ENCODE results near the gene CTU1.

DNA sequence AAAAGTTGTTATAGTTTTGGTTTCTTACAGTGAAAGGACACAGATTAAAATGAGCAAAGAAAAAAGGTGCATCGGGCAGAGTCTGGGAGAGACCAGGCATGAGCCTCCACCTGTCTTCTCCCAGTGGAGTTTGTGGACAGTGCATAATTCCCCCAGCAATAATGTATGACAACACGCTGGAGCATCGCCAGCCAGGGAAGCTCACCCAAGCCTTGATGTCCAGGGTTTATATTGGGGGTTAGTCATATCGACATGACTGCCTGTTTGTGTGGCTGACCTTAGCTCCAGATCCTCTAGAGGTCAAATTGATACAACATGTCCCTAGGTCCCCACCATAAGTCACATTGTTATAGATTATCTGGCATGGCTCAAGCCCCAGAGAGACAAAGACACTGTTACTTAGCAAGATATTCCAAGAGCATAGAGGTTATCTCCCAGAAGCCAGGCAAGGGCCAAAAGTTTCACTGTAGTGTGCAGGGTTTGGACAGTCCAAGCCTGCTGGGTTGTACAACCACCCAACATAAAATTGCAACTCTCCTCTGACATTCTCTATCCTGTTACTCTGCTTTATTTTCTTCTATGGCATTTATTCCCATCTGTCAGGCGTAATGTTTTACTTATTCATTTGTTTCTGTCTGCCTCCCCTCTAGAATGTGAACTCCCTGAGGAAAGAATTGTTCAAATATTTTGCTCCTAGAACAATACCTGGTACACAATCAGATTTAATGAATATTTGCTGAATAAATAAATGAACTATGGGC lies 37.7 kb downstream of the CTU1 start:
- TF ChIP-seq, protein P1, sequence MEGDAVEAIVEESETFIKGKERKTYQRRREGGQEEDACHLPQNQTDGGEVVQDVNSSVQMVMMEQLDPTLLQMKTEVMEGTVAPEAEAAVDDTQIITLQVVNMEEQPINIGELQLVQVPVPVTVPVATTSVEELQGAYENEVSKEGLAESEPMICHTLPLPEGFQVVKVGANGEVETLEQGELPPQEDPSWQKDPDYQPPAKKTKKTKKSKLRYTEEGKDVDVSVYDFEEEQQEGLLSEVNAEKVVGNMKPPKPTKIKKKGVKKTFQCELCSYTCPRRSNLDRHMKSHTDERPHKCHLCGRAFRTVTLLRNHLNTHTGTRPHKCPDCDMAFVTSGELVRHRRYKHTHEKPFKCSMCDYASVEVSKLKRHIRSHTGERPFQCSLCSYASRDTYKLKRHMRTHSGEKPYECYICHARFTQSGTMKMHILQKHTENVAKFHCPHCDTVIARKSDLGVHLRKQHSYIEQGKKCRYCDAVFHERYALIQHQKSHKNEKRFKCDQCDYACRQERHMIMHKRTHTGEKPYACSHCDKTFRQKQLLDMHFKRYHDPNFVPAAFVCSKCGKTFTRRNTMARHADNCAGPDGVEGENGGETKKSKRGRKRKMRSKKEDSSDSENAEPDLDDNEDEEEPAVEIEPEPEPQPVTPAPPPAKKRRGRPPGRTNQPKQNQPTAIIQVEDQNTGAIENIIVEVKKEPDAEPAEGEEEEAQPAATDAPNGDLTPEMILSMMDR (IDR thresholded peaks at IDR 0.05), result no peak
- TF ChIP-seq EP300 (IDR thresholded peaks at IDR 0.05), result no peak
- TF ChIP-seq POLR2A (IDR thresholded peaks at IDR 0.05), result no peak
- TF ChIP-seq POLR2AphosphoS5 (IDR thresholded peaks at IDR 0.05), result no peak

All from sigmoid colon (tissue), 4 donors.